GM12891 (cell line): Measurements from ENCODE around the gene TMC5.

Source experiments
- POLR2A ChIP-seq: IDR thresholded peaks from 2 replicates; pipeline ENCODE4 v1.6.1; 2011; ENCODE audit warnings: low read depth, low read length, control low read depth
- POLR2AphosphoS5 ChIP-seq: IDR thresholded peaks from 2 replicates; pipeline ENCODE4 v1.6.1; 2011; ENCODE audit warnings: low read depth, low read length, control low read depth
- POU2F2 ChIP-seq: IDR thresholded peaks from 2 replicates; pipeline ENCODE4 v1.6.1; 2011; ENCODE audit warnings: low read depth, mild to moderate bottlenecking, control low read depth, low read length, moderate library complexity
- SPI1 ChIP-seq: IDR thresholded peaks from 2 replicates; pipeline ENCODE4 v1.6.1; 2011; ENCODE audit warnings: low read depth, low read length, control low read depth
- TAF1 ChIP-seq: IDR thresholded peaks from 2 replicates; pipeline ENCODE4 v1.6.1; 2011; ENCODE audit warnings: low read depth, low read length, control low read depth

DNA sequence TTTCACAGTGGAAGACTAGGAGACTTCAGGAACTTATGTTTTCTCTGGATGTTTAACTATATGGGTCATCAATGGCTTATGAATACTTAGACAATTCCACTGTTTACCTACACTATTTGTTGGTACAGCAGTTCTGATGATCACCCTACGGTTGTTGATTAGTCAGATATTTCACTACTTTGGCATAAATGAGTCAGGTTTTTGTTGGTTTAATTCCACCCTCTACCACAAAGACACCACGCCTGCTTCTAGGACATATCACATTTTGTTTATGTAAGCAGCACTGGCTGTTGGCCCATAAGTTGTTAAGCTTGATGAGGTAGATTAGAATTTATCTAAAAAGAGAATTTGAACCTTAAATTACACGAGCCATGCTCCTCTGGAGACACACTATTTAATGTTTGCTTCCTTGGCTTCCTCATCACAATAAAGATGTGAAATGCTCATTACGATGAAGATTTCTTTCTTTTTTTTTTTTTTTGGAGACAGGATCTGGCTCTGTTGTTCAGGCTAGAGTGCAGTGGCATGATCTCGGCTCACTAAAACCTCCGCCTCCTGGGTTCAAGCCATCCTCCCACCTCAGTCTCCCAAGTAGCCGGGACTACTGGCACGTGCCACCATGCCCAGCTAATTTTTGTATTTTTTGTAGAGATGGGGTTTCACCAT is 99.9 kb downstream of the TMC5 start:
- TF ChIP-seq TAF1 (no peak), POLR2A (no peak), POLR2AphosphoS5 (no peak), SPI1 (no peak), POU2F2 (no peak)
